HG03039 (cell line): ENCODE results near the gene ST6GALNAC3.
"Not testable (repeated sequence)": the region's sequence is repeated elsewhere in the genome, so short reads cannot be mapped to it uniquely, and the experiment has no call there.

Experiments used
- ATAC-seq: cut with Tn5 transposase; IDR thresholded peaks from one replicate; pipeline ENCODE4 v1.9.1; 2021; ENCODE audit warnings: mild to moderate bottlenecking, moderate library complexity; ENCODE audit not compliant: unreplicated experiment

The ST6GALNAC3 gene

GRCh38 chr1:76070538-76070937 is 4.0 kb upstream of the ST6GALNAC3 start:
- no peak for ATAC-seq

GRCh38 chr1:76073481-76073880 is 1.1 kb upstream of the ST6GALNAC3 start:
- ATAC-seq = no peak

GRCh38 chr1:76075188-76075489 is 593 bp downstream of the ST6GALNAC3 start:
- no peak for ATAC-seq

- ATAC-seq = no peak
Observed at GRCh38 chr1:76075877-76076276, 1.3 kb downstream of the ST6GALNAC3 start.

- ATAC-seq = no peak
Observed at GRCh38 chr1:76079475-76080227, 5.1 kb downstream of the ST6GALNAC3 start.

GRCh38 chr1:76080552-76081079 is 6.1 kb downstream of the ST6GALNAC3 start:
- ATAC-seq = no peak

- ATAC-seq = no peak
Observed at GRCh38 chr1:76082062-76082461, 7.5 kb downstream of the ST6GALNAC3 start.

- no peak for ATAC-seq
Observed at GRCh38 chr1:76083189-76083588, 8.6 kb downstream of the ST6GALNAC3 start.

GRCh38 chr1:76084029-76084627 is 9.6 kb downstream of the ST6GALNAC3 start:
- ATAC-seq = no peak

- ATAC-seq = no peak
Observed at GRCh38 chr1:76084685-76085084, 10.1 kb downstream of the ST6GALNAC3 start.

GRCh38 chr1:76086109-76086508 is 11.6 kb downstream of the ST6GALNAC3 start:
- no peak for ATAC-seq

GRCh38 chr1:76086597-76086996 is 12.1 kb downstream of the ST6GALNAC3 start:
- ATAC-seq = no peak

GRCh38 chr1:76090283-76091203 is 16.0 kb downstream of the ST6GALNAC3 start:
- ATAC-seq = no peak

GRCh38 chr1:76092812-76093211 is 18.3 kb downstream of the ST6GALNAC3 start:
- ATAC-seq = no peak

GRCh38 chr1:76093522-76094312 is 19.2 kb downstream of the ST6GALNAC3 start:
- no peak for ATAC-seq

GRCh38 chr1:76095802-76096201 is 21.3 kb downstream of the ST6GALNAC3 start:
- no peak for ATAC-seq

- not testable (repeated sequence) for ATAC-seq
Observed at GRCh38 chr1:76097064-76097463, 22.5 kb downstream of the ST6GALNAC3 start.

- no peak for ATAC-seq
Observed at GRCh38 chr1:76098845-76099244, 24.3 kb downstream of the ST6GALNAC3 start.

GRCh38 chr1:76101548-76101947 is 27.0 kb downstream of the ST6GALNAC3 start:
- ATAC-seq = no peak

- ATAC-seq = no peak
Observed at GRCh38 chr1:76102046-76102445, 27.5 kb downstream of the ST6GALNAC3 start.

GRCh38 chr1:76103034-76103433 is 28.5 kb downstream of the ST6GALNAC3 start:
- ATAC-seq = no peak
